Activated naive CD4-positive, alpha-beta T cell (primary cell): ENCODE measurements around the gene PRSS33.

Source experiments
- DNase-seq, 4 experiments: peaks; one replicate each; lab custom pipeline; 2025; lab: John Stamatoyannopoulos, UW

The PRSS33 gene

GRCh38 chr16:2787406-2787805, at the start of gene PRSS33:
Gene PRSS33, minus strand, starts transcription at chr16:2787560. Its CDS starts 1,013 bp downstream, at chr16:2786547.
- no peak for DNase-seq

- no peak for DNase-seq
These were observed 49.5 kb upstream of the PRSS33 start for GRCh38 chr16:2836646-2837508.

GRCh38 chr16:2835638-2836493, 48.5 kb upstream of the PRSS33 start:
- no peak for DNase-seq

- DNase-seq: no peak
These were observed 47.6 kb upstream of the PRSS33 start for GRCh38 chr16:2834968-2835367.

GRCh38 chr16:2833776-2834175, 46.4 kb upstream of the PRSS33 start:
- DNase-seq: no peak

GRCh38 chr16:2831203-2831602, 43.8 kb upstream of the PRSS33 start:
- DNase-seq: no peak

- DNase-seq: no peak
These were observed 43.0 kb upstream of the PRSS33 start for GRCh38 chr16:2830355-2830695.

- DNase-seq: no peak
These were observed 42.4 kb upstream of the PRSS33 start, which contains the start of gene ZG16B for GRCh38 chr16:2829501-2830354. Gene ZG16B, plus strand, starts transcription at chr16:2830303. Its CDS starts 139 bp downstream, at chr16:2830442.

- no peak for DNase-seq
These were observed 41.6 kb upstream of the PRSS33 start for GRCh38 chr16:2828876-2829430.

GRCh38 chr16:2828521-2828840, 41.1 kb upstream of the PRSS33 start:
- DNase-seq: no peak

- no peak for DNase-seq
These were observed 40.6 kb upstream of the PRSS33 start for GRCh38 chr16:2827831-2828520.

- DNase-seq: no peak
These were observed 40.0 kb upstream of the PRSS33 start for GRCh38 chr16:2827374-2827791.

GRCh38 chr16:2826591-2827373, 39.4 kb upstream of the PRSS33 start:
- no peak for DNase-seq

GRCh38 chr16:2825906-2826305, 38.5 kb upstream of the PRSS33 start:
- no peak for DNase-seq

- no peak for DNase-seq
These were observed 37.8 kb upstream of the PRSS33 start for GRCh38 chr16:2825049-2825742.

- no peak for DNase-seq
These were observed 37.3 kb upstream of the PRSS33 start for GRCh38 chr16:2824626-2825025.

- no peak for DNase-seq
These were observed 35.1 kb upstream of the PRSS33 start for GRCh38 chr16:2822496-2822895.

- no peak for DNase-seq
These were observed 34.8 kb upstream of the PRSS33 start for GRCh38 chr16:2822158-2822495.

GRCh38 chr16:2821487-2822157, 34.3 kb upstream of the PRSS33 start:
- no peak for DNase-seq
